Left renal pelvis (tissue), 4 donors: Measurements from ENCODE around the gene FOCAD. TPM values are rescaled to one million over a fixed set of nuclear protein-coding genes. Genes with fewer than 3 reads are reported as not detected.

ENCODE experiments used
- polyA plus RNA-seq, 4 donors: library from polyadenylated mRNA; unstranded; fragments of 120-200 nt; gene quantifications; one replicate each; pipeline ENCODE4 v1.2.1, GENCODE V29; 2013; ENCODE audit not compliant: insufficient read length in 4 of 4

Gene FOCAD
- polyA plus RNA-seq, 4 donors: 19.1 to 31.6 (median 29.3) TPM

Other genes with a start within 250 kb of the FOCAD start
- gene MLLT3, start 61.8 kb upstream of the FOCAD start, polyA plus RNA-seq: 10 to 100 TPM; 27.1 to 52.9 (median 38.8) TPM